HG03064 (cell line): ENCODE data around the gene CGRRF1.
A peak's percentile ranks its signal among the peaks of the same experiment; 100 is the strongest.

ENCODE experiments used
- ATAC-seq: cut with Tn5 transposase; IDR thresholded peaks from one replicate; pipeline ENCODE4 v1.9.1; 2021; ENCODE audit warnings: low read depth; ENCODE audit not compliant: unreplicated experiment

Gene CGRRF1

DNA sequence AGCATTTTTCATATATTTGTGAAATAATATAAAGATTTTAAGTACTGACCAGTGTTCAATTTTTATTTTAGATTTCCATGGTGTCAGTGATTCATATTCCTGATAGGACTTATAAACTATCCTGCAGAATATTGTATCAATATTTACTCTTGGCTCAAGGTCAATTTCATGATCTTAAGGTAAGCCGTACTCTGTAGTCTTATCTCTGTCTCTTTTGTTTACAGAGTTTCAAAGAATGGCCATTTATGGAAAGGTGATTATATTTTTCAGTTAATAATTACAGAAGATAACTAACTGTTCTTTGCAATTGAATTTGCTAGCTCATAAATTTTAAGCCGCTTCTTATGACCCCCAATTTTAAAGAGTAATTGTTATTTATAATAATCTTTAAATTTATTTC, 27.9 kb downstream of the CGRRF1 start:
- ATAC-seq: no peak

DNA sequence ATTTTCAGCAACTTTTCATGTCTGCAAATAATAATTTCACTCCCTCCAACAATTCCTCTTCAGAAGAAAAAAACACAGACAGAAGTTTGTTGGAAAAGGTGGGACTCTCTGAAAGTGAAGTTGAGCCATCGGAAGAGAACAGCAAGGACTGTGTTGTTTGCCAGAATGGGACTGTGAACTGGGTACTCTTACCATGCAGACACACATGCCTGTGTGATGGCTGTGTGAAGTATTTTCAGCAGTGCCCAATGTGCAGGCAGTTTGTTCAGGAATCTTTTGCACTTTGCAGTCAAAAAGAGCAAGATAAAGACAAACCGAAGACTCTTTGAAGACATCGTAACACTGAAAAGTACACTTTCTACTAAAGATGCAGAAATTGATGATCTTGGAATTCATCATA, 28.3 kb downstream of the CGRRF1 start:
- no peak for ATAC-seq

DNA sequence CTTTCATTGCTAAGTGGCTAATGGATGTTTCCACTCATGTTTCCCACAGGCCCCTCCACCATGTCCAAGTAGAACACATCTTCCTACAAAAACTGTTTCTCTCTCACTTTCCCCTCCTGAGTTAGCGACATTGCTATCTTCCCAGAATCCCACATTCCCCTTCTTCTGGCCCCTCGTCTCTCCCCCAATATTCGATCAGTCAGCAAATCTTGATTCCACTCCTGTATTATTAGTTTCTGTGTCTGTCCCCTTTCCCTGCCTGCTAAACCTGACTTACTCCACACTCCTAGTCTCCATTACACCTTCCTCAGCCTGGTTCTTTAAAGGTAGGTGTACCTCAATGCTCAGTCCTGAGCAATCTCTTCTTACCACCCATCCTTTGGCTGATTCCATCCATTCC, 37.9 kb downstream of the CGRRF1 start:
- ATAC-seq: no peak

GRCh38 chr14:54548491-54548890, 38.8 kb downstream of the CGRRF1 start:
- ATAC-seq: no peak

- ATAC-seq: no peak
These were observed 40.2 kb downstream of the CGRRF1 start for GRCh38 chr14:54549862-54550261.

- ATAC-seq: no peak
These were observed 40.8 kb downstream of the CGRRF1 start for GRCh38 chr14:54550514-54550913.

GRCh38 chr14:54554401-54554800, 44.7 kb downstream of the CGRRF1 start:
- no peak for ATAC-seq

GRCh38 chr14:54555651-54556050, 45.9 kb downstream of the CGRRF1 start:
- ATAC-seq: no peak

- ATAC-seq: no peak
These were observed 46.8 kb downstream of the CGRRF1 start for GRCh38 chr14:54556535-54556934.

GRCh38 chr14:54562334-54562733, 52.6 kb downstream of the CGRRF1 start:
- no peak for ATAC-seq

- no peak for ATAC-seq
These were observed 54.6 kb downstream of the CGRRF1 start for GRCh38 chr14:54564071-54564867.

GRCh38 chr14:54564868-54565784, 55.4 kb downstream of the CGRRF1 start:
- peak; percentile 28 for ATAC-seq

DNA sequence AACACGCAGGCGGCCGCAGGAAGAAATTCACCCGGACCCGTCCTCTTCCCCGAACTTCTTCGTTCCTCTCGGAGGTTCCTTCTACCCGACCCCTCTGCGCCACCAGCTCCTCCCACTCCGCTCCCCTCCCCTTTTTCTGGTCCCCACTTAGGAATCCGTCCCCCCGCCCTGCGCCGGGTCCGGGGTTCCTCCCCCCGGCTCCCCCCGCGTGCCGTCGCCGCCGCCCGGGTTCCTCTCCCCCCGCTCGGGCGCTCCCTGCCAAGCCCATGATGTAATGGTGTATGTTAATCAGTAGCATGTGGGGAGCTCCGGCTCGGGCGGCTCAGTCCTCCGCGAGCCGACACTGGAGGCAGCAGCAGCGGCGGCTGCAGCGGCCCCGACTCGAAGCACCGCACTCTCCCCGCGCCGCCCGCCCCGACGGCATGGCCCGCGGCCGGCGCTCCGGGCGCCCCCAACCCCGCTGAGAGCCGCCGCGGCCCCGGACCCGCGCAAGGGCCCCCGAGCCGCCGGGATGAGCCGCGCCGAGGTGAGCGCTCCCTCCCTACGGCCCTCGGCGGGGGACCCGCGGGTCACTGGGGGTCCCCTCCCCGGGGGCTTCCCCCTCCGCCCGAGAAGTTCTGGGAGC, 56.2 kb downstream of the CGRRF1 start:
- peak; percentile 39 for ATAC-seq

- ATAC-seq: peak; percentile 36
These were observed 56.9 kb downstream of the CGRRF1 start, which contains the start of gene SAMD4A for GRCh38 chr14:54566410-54567223. Gene SAMD4A, plus strand, starts transcription at chr14:54567128. Its CDS starts 789 bp downstream, at chr14:54567917.

DNA sequence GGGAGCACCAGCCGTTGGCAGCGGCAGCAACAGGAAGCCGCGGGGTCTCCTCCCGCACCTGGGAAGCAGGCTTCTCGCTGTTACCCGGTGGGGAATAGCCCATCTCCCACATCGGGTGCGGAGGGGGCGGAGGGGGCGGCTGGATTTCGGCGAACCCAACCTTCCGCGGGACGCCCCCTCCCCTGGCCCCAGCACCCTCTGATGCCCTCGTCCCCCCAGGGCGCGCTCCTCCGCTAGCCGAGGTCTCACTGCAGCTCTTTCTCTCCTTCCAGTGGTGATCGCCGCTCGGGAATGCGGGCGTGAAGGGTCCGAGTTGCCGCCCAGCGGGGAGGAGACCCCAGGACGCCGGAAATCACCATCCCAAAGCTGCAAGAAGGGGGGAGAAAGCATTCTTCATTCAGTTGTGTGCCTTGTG, 57.5 kb downstream of the CGRRF1 start:
- ATAC-seq: no peak

DNA sequence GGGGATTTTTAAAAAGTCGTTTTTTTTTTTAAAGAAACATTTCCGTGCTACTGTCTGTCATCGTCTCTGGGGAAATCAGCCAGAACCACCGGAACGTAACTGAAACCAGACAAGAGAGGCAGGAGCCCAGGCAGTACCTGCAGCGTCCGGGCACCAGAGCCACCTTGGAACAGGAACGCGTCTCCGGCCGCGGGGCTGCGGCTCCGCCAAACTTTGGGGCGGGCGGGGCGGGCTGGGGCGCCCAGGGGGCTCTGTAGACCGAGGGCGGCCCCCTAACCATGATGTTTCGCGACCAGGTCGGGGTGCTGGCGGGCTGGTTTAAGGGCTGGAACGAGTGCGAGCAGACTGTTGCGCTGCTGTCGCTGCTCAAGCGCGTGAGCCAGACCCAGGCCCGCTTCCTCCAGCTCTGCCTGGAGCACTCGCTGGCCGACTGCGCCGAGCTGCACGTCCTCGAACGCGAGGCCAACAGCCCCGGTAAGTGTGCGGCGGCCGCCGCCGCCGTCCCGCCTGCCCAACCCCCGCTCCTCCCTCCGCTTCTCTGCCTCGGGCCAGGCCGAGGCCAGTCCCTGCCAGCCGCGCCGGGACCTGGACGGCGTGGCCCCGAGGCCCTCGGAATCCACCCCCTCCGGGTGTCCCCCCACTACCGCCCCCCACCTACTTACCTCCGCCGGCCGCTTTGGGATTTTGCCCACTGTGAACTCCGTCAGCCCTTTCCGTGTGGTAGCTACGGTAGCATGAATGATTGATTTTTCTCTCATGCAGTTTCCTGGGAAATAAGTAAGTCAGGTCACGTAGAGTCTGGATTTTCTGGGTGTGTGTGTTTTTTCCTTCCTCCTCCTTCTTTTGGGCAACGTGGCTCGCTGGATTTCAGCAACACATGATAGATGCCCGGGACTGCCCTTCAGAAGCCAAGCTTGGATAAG, 58.2 kb downstream of the CGRRF1 start:
- no peak for ATAC-seq

DNA sequence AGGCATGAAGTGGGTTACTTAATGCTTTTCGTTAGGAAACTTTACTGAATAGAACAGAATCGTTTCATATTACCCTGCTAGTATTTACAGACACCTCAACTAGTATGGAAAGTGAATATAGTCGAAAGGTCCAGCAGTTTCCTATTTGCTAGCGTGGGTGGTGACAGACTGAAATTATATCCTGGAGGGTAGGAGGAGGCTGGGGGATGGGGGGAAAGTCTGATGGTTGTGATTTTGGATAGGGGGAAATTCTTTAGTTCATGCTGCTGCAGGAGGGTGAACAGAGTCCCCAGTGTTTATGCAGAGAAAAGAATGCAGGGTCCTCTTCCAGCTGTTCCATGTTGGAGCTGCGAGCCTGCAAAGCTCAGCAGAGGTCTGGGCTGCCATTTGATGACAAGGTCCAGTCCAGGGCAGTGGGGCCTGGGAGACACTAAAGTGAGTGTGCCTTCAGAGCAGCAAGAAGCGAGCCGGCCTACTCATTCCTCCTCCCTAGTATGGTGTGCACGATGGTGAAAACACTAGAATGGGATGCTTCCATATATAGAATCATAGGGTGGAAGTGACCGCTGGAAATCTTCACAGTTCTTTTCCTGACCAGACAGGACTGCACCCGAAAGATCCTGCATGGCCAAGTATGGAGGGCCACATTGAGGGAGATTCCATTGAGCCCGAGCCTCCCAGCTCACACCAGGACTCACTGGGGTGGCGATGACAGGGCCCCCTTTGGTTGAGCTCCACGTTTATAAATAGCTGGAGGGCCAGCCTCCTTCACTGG, 59.3 kb downstream of the CGRRF1 start:
- ATAC-seq: no peak

GRCh38 chr14:54570047-54570446, 60.3 kb downstream of the CGRRF1 start:
- ATAC-seq: no peak
